SK-N-SH (cell line): Measurements from ENCODE around the gene TUT4. TPM values are rescaled to one million over a fixed set of nuclear protein-coding genes. Genes with fewer than 3 reads are reported as not detected.
A peak's percentile ranks its signal among the peaks of the same experiment; 100 is the strongest.

Experiments
- CTCF ChIA-PET: fragments of 300-600, 350-600 bp; formaldehyde crosslinking; extraction: SDS; loops from one replicate; lab custom pipeline; 2021; lab: Yijun Ruan, JAX
- POLR2A ChIA-PET: fragments of 350-600 bp; sonication (Branson Sonifier 250); formaldehyde crosslinking; extraction: SDS; loops from one replicate; lab custom pipeline; 2020; ENCODE audit warnings: antibody characterized with exemption, inconsistent platforms; lab: Yijun Ruan, JAX
- DNase-seq: peaks from one replicate; pipeline ENCODE4 v3.0.0; 2012
- H2AFZ ChIP-seq: fragments of 200-600 bp; sonication (generic); 2 replicates; pipeline ENCODE4 v1.8.1; 2016; ENCODE audit warnings: antibody characterized with exemption, mild to moderate bottlenecking, low read depth
- H3F3A ChIP-seq: fragments of 200-600 bp; sonication (generic); replicated peaks from 2 replicates; pipeline ENCODE3; 2016; ENCODE audit warnings: antibody characterized with exemption, mild to moderate bottlenecking; ENCODE audit not compliant: insufficient read depth
- H3K27ac ChIP-seq, 2 experiments: fragments of 200-500 bp in 1 of 2; fragments of 200-600 bp in 1 of 2; sonication (Bioruptor generic) in 1 of 2; sonication (generic), shearing (Covaris generic) in 1 of 2; 2 replicates each; pipeline versions ENCODE4 v1.5.1 to v1.6.1; 2014 to 2016; ENCODE audit warnings: low read depth in 2 of 2, inconsistent platforms in 1 of 2, low read length in 1 of 2, mild to moderate bottlenecking in 1 of 2, mixed read lengths in 1 of 2
- H3K27me3 ChIP-seq: fragments of 200-600 bp; sonication (generic), shearing (Covaris generic); 2 replicates; pipeline ENCODE4 v1.6.1; 2016; ENCODE audit warnings: mixed run types; ENCODE audit not compliant: insufficient read depth
- H3K36me3 ChIP-seq, 2 experiments: fragments of 200-500 bp in 1 of 2; fragments of 200-600 bp in 1 of 2; sonication (Bioruptor generic) in 1 of 2; sonication (generic) in 1 of 2; replicated peaks in 1 of 2; 2 replicates each; pipeline versions ENCODE3 to v1.5.1; 2014 to 2016; ENCODE audit warnings: low read length in 1 of 2, mild to moderate bottlenecking in 1 of 2; ENCODE audit not compliant: insufficient read depth in 2 of 2, control insufficient read depth in 1 of 2
- H3K4me1 ChIP-seq, 2 experiments: fragments of 200-500 bp in 1 of 2; fragments of 200-600 bp in 1 of 2; sonication (Bioruptor generic) in 1 of 2; sonication (generic), shearing (Covaris generic) in 1 of 2; 2 replicates each; pipeline versions ENCODE4 v1.5.1 to v1.6.1; 2014 to 2016; ENCODE audit warnings: low read depth in 1 of 2, low read length in 1 of 2, mixed run types in 1 of 2; ENCODE audit not compliant: insufficient read depth in 2 of 2, control insufficient read depth in 1 of 2
- H3K4me2 ChIP-seq: fragments of 200-600 bp; sonication (generic), shearing (Covaris generic); 2 replicates; pipeline ENCODE4 v1.6.1; 2017; ENCODE audit warnings: mixed run types
- H3K4me3 ChIP-seq, 2 experiments: fragments of 200-500 bp in 1 of 2; fragments of 200-600 bp in 1 of 2; sonication (Bioruptor generic) in 1 of 2; sonication (generic), shearing (Covaris generic) in 1 of 2; 2 replicates each; pipeline versions ENCODE4 v1.5.1 to v1.8.1; 2014 to 2016; ENCODE audit warnings: low read depth in 2 of 2, inconsistent platforms in 1 of 2, low read length in 1 of 2, mild to moderate bottlenecking in 1 of 2, mixed read lengths in 1 of 2, moderate library complexity in 1 of 2
- H3K79me2 ChIP-seq: fragments of 200-600 bp; sonication (generic); 2 replicates; pipeline ENCODE4 v1.8.1; 2017; ENCODE audit warnings: mild to moderate bottlenecking; ENCODE audit not compliant: insufficient read depth
- H3K9ac ChIP-seq: fragments of 200-600 bp; sonication (generic); 2 replicates; pipeline ENCODE4 v1.6.1; 2017; ENCODE audit warnings: mixed run types
- H3K9me2 ChIP-seq: fragments of 200-600 bp; sonication (generic); 2 replicates; pipeline ENCODE4 v1.6.1; 2017; ENCODE audit warnings: mixed run types
- H3K9me3 ChIP-seq: fragments of 200-600 bp; sonication (generic); 2 replicates; pipeline ENCODE4 v1.6.1; 2017; ENCODE audit warnings: mixed run types, mild to moderate bottlenecking, moderate library complexity
- H4K20me1 ChIP-seq: fragments of 200-600 bp; sonication (generic); 2 replicates; pipeline ENCODE4 v1.6.1; 2017; ENCODE audit warnings: mild to moderate bottlenecking, mixed run types; ENCODE audit not compliant: insufficient read depth
- ELF1 ChIP-seq: IDR thresholded peaks from 2 replicates; pipeline ENCODE4 v1.4.0; 2012
- EP300 ChIP-seq, 2 experiments: IDR thresholded peaks; 2 replicates each; pipeline versions ENCODE4 v1.4.0 to v1.6.1; 2012; ENCODE audit warnings: borderline replicate concordance in 1 of 2, low read depth in 1 of 2, low read length in 1 of 2
- EZH2phosphoT487 ChIP-seq: fragments of 200-600 bp; sonication (generic); IDR thresholded peaks from 2 replicates; pipeline ENCODE4 v1.6.1; 2017; ENCODE audit warnings: low read depth, mixed run types, mild to moderate bottlenecking, antibody characterized with exemption, moderate library complexity, borderline replicate concordance
- FOSL2 ChIP-seq: IDR thresholded peaks from 2 replicates; pipeline ENCODE4 v1.4.0; 2012; ENCODE audit warnings: low read depth, mild to moderate bottlenecking, moderate library complexity, borderline replicate concordance
- FOXJ3 ChIP-seq: sonication (generic); formaldehyde crosslinking; IDR thresholded peaks from 2 replicates; pipeline ENCODE4 v1.5.1; 2020; ENCODE audit warnings: mild to moderate bottlenecking, missing genetic modification reagents
- GABPA ChIP-seq: IDR thresholded peaks from 2 replicates; pipeline ENCODE4 v1.4.0; 2012; ENCODE audit warnings: low read depth, mild to moderate bottlenecking
- GATA2 ChIP-seq: sonication (generic); formaldehyde crosslinking; IDR thresholded peaks from 2 replicates; pipeline ENCODE4 v1.5.0; 2020; ENCODE audit warnings: mild to moderate bottlenecking, missing genetic modification reagents
- JUND ChIP-seq: IDR thresholded peaks from 2 replicates; pipeline ENCODE4 v1.4.0; 2012
- MEF2A ChIP-seq: IDR thresholded peaks from 2 replicates; pipeline ENCODE4 v1.4.0; 2012; ENCODE audit warnings: low read depth, borderline replicate concordance
- MXI1 ChIP-seq: IDR thresholded peaks from 2 replicates; pipeline ENCODE4 v1.6.1; 2012; ENCODE audit warnings: mild to moderate bottlenecking, low read depth, low read length, improper control_type of control experiment
- NFIC ChIP-seq: IDR thresholded peaks from 2 replicates; pipeline ENCODE4 v1.4.0; 2012; ENCODE audit warnings: borderline replicate concordance
- NRF1 ChIP-seq: IDR thresholded peaks from 2 replicates; pipeline ENCODE4 v1.6.1; 2012; ENCODE audit warnings: low read depth, mild to moderate bottlenecking, low read length
- RAD21 ChIP-seq: IDR thresholded peaks from 2 replicates; pipeline ENCODE4 v1.6.1; 2012; ENCODE audit warnings: mild to moderate bottlenecking, low read length
- RFX5 ChIP-seq: IDR thresholded peaks from 2 replicates; pipeline ENCODE4 v1.6.1; 2012; ENCODE audit warnings: mild to moderate bottlenecking, improper control_type of control experiment, low read length
- RXRA ChIP-seq: IDR thresholded peaks from 2 replicates; pipeline ENCODE4 v1.4.0; 2012; ENCODE audit warnings: low read depth, mild to moderate bottlenecking, borderline replicate concordance
- SIN3A ChIP-seq: IDR thresholded peaks from 2 replicates; pipeline ENCODE4 v1.6.1; 2012; ENCODE audit warnings: low read depth, mild to moderate bottlenecking, low read length, moderate library complexity, borderline replicate concordance
- TEAD4 ChIP-seq: IDR thresholded peaks from 2 replicates; pipeline ENCODE4 v1.4.0; 2012; ENCODE audit warnings: mild to moderate bottlenecking, borderline replicate concordance; ENCODE audit not compliant: insufficient read depth
- YY1 ChIP-seq: IDR thresholded peaks from 2 replicates; pipeline ENCODE4 v1.4.0; 2012; ENCODE audit warnings: low read depth, mild to moderate bottlenecking
- WGBS: methylation state at CpG from one replicate; pipeline ENCODE4 v1.1.6; 2017; ENCODE audit warnings: low lambda C conversion rate; 5-methylcytosine and 5-hydroxymethylcytosine counted together
- polyA plus RNA-seq, 3 experiments: library from polyadenylated mRNA; depleted of rRNA; stranded (reverse); fragments of >200 nt; gene quantifications; 2 replicates each; pipeline ENCODE4 v1.2.3, GENCODE V29; 2012
- TF ChIP-seq, protein P1 (sequence below): IDR thresholded peaks from 2 replicates; pipeline ENCODE4 v1.4.0; 2012; ENCODE audit warnings: low read depth, borderline replicate concordance
- TF ChIP-seq, protein P2 (sequence below): IDR thresholded peaks from 2 replicates; pipeline ENCODE4 v1.4.0; 2012; ENCODE audit warnings: low read depth

TUT4 gene
- polyA plus RNA-seq, 1 of the 3 experiments (the other 2 are of a cell fraction): 28.3 TPM

DNA sequence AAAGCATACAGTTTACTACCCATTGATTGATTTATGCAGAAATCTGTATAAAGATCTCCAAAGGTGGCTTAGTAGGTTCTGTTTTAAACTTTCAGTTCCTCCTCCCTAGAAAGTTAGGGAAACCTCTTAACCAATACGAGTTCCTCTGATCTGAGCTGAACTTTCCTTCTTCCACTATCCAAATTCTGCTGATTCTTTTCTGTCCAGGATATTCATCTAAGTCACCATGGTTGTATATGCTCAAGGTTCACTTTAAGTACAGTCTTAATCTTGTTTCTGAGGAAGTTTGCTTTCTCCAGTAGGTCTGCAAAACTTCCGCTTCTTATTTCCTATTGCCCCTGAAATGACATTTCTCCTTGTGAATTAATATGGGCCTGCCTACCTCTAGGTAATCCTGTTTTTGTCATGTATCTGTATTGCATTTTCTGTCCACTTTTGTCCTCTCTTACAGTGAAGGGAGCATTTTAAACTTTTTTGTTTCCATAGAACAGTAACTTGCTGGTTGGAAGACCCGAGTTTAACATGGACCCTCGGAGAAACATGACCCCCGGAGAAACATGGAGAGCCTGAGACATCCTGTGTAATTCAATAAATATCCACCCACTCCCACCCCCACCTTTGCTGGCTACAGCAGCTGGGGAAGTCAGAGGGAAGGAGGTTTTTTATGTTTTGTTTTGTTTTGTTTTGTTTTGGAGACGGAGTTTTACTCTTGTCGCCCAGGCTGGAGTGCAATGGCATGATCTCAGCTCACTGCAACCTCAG is 16.7 kb upstream of the TUT4 start:
- CTCF ChIA-PET: no interaction called here

DNA sequence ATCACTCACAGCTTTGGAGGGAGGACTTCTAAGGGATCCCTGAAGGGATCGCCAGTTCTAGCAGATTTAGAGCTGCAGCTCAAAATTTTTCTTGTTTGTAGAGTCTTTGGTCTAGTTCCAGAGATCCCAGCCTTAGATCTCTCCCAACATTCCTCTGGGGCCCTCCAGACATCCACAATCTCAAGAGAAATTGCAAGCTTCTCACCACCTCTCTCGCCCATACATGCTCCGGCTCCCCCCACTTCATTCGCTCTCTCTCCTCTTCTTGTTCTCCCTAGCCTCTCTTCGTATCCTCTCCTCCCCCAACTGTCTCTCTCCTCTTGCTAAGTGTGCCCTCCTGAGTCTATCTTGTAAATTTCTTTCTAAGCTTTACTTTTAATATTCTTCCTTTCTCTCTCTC is 15.1 kb upstream of the TUT4 start:
- Histone ChIP-seq H3K4me3 (no peak overlapping the region), H3K9ac (no peak overlapping the region), H3F3A (peaks cover 4% of the 10 kb centered on the region), H4K20me1 (no peaks in the 10 kb centered on the region), H3K9me2 (no peaks in the 10 kb centered on the region), H3K4me1 (peaks cover 0 to 6% of the 10 kb centered on the region in 2 experiments; a peak in 1 of 4 replicates), H3K27ac (no peak overlapping the region), H3K4me2 (no peak overlapping the region), H2AFZ (0 out of 2 replicates have a peak overlapping the region, but pooled peaks have one; percentile 27), H3K9me3 (no peaks in the 10 kb centered on the region), H3K27me3 (no peaks in the 10 kb centered on the region), H3K79me2 (no peaks in the 10 kb centered on the region), H3K36me3 (no peaks in the 10 kb centered on the region)
- 90% methylated on average over 5 of the region's 5 CpGs for WGBS
- ChIA-PET CTCF (no interaction called here), POLR2A (no interaction called here)
- DNase-seq: no peak
- TF ChIP-seq, protein P1, sequence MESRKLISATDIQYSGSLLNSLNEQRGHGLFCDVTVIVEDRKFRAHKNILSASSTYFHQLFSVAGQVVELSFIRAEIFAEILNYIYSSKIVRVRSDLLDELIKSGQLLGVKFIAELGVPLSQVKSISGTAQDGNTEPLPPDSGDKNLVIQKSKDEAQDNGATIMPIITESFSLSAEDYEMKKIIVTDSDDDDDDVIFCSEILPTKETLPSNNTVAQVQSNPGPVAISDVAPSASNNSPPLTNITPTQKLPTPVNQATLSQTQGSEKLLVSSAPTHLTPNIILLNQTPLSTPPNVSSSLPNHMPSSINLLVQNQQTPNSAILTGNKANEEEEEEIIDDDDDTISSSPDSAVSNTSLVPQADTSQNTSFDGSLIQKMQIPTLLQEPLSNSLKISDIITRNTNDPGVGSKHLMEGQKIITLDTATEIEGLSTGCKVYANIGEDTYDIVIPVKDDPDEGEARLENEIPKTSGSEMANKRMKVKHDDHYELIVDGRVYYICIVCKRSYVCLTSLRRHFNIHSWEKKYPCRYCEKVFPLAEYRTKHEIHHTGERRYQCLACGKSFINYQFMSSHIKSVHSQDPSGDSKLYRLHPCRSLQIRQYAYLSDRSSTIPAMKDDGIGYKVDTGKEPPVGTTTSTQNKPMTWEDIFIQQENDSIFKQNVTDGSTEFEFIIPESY: no peak
- TF ChIP-seq RAD21 (0 out of 2 replicates have a peak, but pooled peaks have one; percentile 11), NRF1 (no peak)

More for the DNA sequence above, 16.7 kb upstream of the TUT4 start:
- no peaks in the 10 kb centered on the region for H3K79me2 ChIP-seq
- TF ChIP-seq EP300 (IDR thresholded peaks at IDR 0.05; ENCODE audit: borderline replicate concordance in 1 of 2, low read depth in 1 of 2, low read length in 1 of 2) (no peak), ELF1 (no peak), GATA2 (CRISPR knock-in tag) (no peak), RFX5 (no peak), TEAD4 (no peak), MXI1 (no peak), EZH2phosphoT487 (no peak), RXRA (no peak), MEF2A (no peak), YY1 (no peak), RAD21 (no peak), GABPA (no peak), JUND (no peak), FOXJ3 (CRISPR knock-in tag) (no peak), SIN3A (no peak), NFIC (no peak), FOSL2 (no peak)
- TF ChIP-seq, protein P2, sequence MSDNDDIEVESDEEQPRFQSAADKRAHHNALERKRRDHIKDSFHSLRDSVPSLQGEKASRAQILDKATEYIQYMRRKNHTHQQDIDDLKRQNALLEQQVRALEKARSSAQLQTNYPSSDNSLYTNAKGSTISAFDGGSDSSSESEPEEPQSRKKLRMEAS: no peak
- TF ChIP-seq, all 33 proteins: peak for 0
- no peaks in the 10 kb centered on the region for H3K36me3 ChIP-seq
- H3K9me3 ChIP-seq: no peaks in the 10 kb centered on the region
- no peaks in the 10 kb centered on the region for H4K20me1 ChIP-seq
- H3K27me3 ChIP-seq: no peaks in the 10 kb centered on the region
- H3K4me2 ChIP-seq: no peak overlapping the region
- H3K27ac ChIP-seq: no peak overlapping the region
- peaks cover 10% of the 10 kb centered on the region for H3F3A ChIP-seq
- H3K4me3 ChIP-seq: no peak overlapping the region
- no peaks in the 10 kb centered on the region for H3K9me2 ChIP-seq
- 86% methylated on average over 7 of the region's 7 CpGs for WGBS
- POLR2A ChIA-PET: no interaction called here
- H2AFZ ChIP-seq: no peak overlapping the region
- H3K9ac ChIP-seq: no peak overlapping the region
- peaks cover 0 to 6% of the 10 kb centered on the region in 2 experiments; a peak in 1 of 4 replicates for H3K4me1 ChIP-seq
- no peak for DNase-seq
